K562 (cell line): ENCODE measurements around the gene EPB41L3. TPM values are rescaled to one million over a fixed set of nuclear protein-coding genes. Genes with fewer than 3 reads are reported as not detected.

Experiments used
- ATAC-seq: fragments of 200-7000 bp; cut with Tn5 transposase; 3 replicates; pipeline ENCODE4 v1.9.1; 2020; ENCODE audit warnings: moderate library complexity
- BruUV-seq: library from RNA; stranded (reverse); fragments of 400-500 nt; replicated peaks from 2 replicates; lab custom pipeline; 2021; lab: Mats Ljungman, UMichigan
- CTCF ChIA-PET: fragments of 300-600 bp; formaldehyde crosslinking; extraction: SDS; loops from one replicate; lab custom pipeline; 2021; ENCODE audit warnings: low intra/inter-chr PET ratio; lab: Yijun Ruan, JAX
- POLR2A ChIA-PET: fragments of 300-600, 350-650 bp; sonication (Branson Sonifier 250); formaldehyde crosslinking; extraction: SDS; loops from one replicate; lab custom pipeline; 2021; ENCODE audit warnings: antibody characterized with exemption, inconsistent platforms; lab: Yijun Ruan, JAX
- DNase-seq, 4 experiments: peaks; one replicate each; pipeline versions ENCODE4 v3.0.0 to v3.0.0-alpha.2; 2011 to 2018; ENCODE audit warnings: low spot score in 3 of 4, mixed read lengths in 3 of 4; ENCODE audit errors: extremely low read depth in 1 of 4
- FAIRE-seq: peaks from 2 replicates; lab custom pipeline; 2011; peaks lifted over from hg19 to GRCh38; lab: Jason Lieb, UNC
- H2AFZ ChIP-seq: 2 replicates; pipeline ENCODE4 v1.6.0; 2011; ENCODE audit warnings: low read depth, low read length, control low read depth, inconsistent platforms
- H3K27ac ChIP-seq: fragments of 200-600 bp; 3 replicates; pipeline ENCODE4 v1.8.0; 2011; ENCODE audit warnings: low read depth, mild to moderate bottlenecking, control low read depth, inconsistent platforms, low read length, moderate library complexity, mixed read lengths; ENCODE audit errors: extremely low read depth
- H3K27me3 ChIP-seq, 2 experiments: fragments of 300-600 bp in 1 of 2; 2 replicates in 1 of 2; 3 replicates in 1 of 2; pipeline versions ENCODE4 v1.6.0 to v1.8.0; 2011; ENCODE audit warnings: inconsistent platforms in 2 of 2, low read length in 2 of 2, mild to moderate bottlenecking in 1 of 2, mixed read lengths in 1 of 2, moderate library complexity in 1 of 2; ENCODE audit not compliant: control insufficient read depth in 2 of 2, insufficient read depth in 2 of 2
- H3K36me3 ChIP-seq: fragments of 300-600 bp; 3 replicates; pipeline ENCODE4 v1.8.0; 2011; ENCODE audit warnings: mild to moderate bottlenecking, low read length, inconsistent platforms; ENCODE audit not compliant: control insufficient read depth, insufficient read depth
- H3K4me1 ChIP-seq, 2 experiments: fragments of 200-600 bp in 1 of 2; replicated peaks in 1 of 2; 2 replicates in 1 of 2; 3 replicates in 1 of 2; pipeline versions ENCODE4 v1.5.1 to v1.8.0; 2011; ENCODE audit warnings: inconsistent platforms in 2 of 2, low read length in 2 of 2, mild to moderate bottlenecking in 1 of 2, mixed read lengths in 1 of 2, moderate library complexity in 1 of 2; ENCODE audit not compliant: control insufficient read depth in 2 of 2, insufficient read depth in 2 of 2
- H3K4me2 ChIP-seq: 2 replicates; pipeline ENCODE4 v1.6.1; 2011; ENCODE audit warnings: low read length, control low read depth, inconsistent platforms, mixed read lengths; ENCODE audit not compliant: insufficient read depth
- H3K4me3 ChIP-seq: fragments of 200-600 bp; sonication (generic), shearing (Covaris generic); 2 replicates; pipeline ENCODE4 v1.5.1; 2016; ENCODE audit warnings: control low read depth, inconsistent platforms
- H3K79me2 ChIP-seq: fragments of 200-600 bp; 3 replicates; pipeline ENCODE4 v1.8.0; 2011; ENCODE audit warnings: low read length, inconsistent platforms; ENCODE audit not compliant: control insufficient read depth, insufficient read depth
- H3K9ac ChIP-seq, 2 experiments: 2 replicates each; pipeline versions ENCODE4 v1.6.0 to v1.6.1; 2011; ENCODE audit warnings: low read depth in 2 of 2, low read length in 2 of 2, control low read depth in 1 of 2, inconsistent platforms in 1 of 2, mild to moderate bottlenecking in 1 of 2, mixed read lengths in 1 of 2; ENCODE audit not compliant: insufficient read depth in 1 of 2
- H3K9me1 ChIP-seq: one replicate; pipeline ENCODE4 v1.6.0; 2011; ENCODE audit warnings: inconsistent platforms, mild to moderate bottlenecking, low read length, moderate library complexity; ENCODE audit not compliant: control insufficient read depth, insufficient read depth
- H3K9me3 ChIP-seq: replicated peaks from 2 replicates; pipeline ENCODE4 v1.5.1; 2011; ENCODE audit warnings: low read depth, low read length, inconsistent platforms; ENCODE audit not compliant: control insufficient read depth, insufficient read depth
- H4K20me1 ChIP-seq: replicated peaks from 2 replicates; pipeline ENCODE4 v1.6.1; 2011; ENCODE audit warnings: low read length, inconsistent platforms, mixed read lengths; ENCODE audit not compliant: control insufficient read depth, insufficient read depth
- ATF1 ChIP-seq, 2 experiments: fragments of 450-650 bp in 1 of 2; IDR thresholded peaks; 2 replicates each; pipeline ENCODE4 v1.6.1; 2016; ENCODE audit warnings: missing compliant biosample characterization in 1 of 2, missing genetic modification characterization in 1 of 2
- BCOR ChIP-seq: fragments of 450-650 bp; IDR thresholded peaks from 2 replicates; pipeline ENCODE4 v1.6.1; 2016
- ELF4 ChIP-seq: fragments of 450-650 bp; formaldehyde crosslinking; IDR thresholded peaks from 2 replicates; pipeline ENCODE4 v1.4.0; 2022; ENCODE audit warnings: missing genetic modification characterization
- MBD1 ChIP-seq: fragments of 250-450 bp; sonication (Bioruptor Pico); IDR thresholded peaks from 2 replicates; pipeline ENCODE4 v1.8.0; 2022; ENCODE audit warnings: inconsistent platforms
- MBD2 ChIP-seq: sonication (generic); IDR thresholded peaks from 2 replicates; pipeline ENCODE4 v1.6.1; 2016; ENCODE audit warnings: low read depth, borderline replicate concordance
- SIN3A ChIP-seq, 2 experiments: fragments of 150-350 bp in 1 of 2; IDR thresholded peaks; 2 replicates each; pipeline ENCODE4 v1.6.1; 2011 to 2016; ENCODE audit warnings: borderline replicate concordance in 2 of 2, low read depth in 2 of 2, low read length in 2 of 2, mild to moderate bottlenecking in 2 of 2, moderate library complexity in 2 of 2; ENCODE audit not compliant: control insufficient read depth in 1 of 2
- TFAP4 ChIP-seq: sonication (generic); formaldehyde crosslinking; IDR thresholded peaks from 2 replicates; pipeline ENCODE4 v1.8.0; 2022; ENCODE audit warnings: missing genetic modification reagents, mild to moderate bottlenecking, moderate library complexity, borderline replicate concordance
- ZMIZ1 ChIP-seq, 2 experiments: fragments of 150-350 bp in 1 of 2; IDR thresholded peaks; 2 replicates each; pipeline ENCODE4 v1.6.1; 2012 to 2016; ENCODE audit warnings: low read depth in 2 of 2, low read length in 2 of 2, mild to moderate bottlenecking in 1 of 2, moderate library complexity in 1 of 2
- ZNF324 ChIP-seq: fragments of 250-450 bp; sonication (Bioruptor Pico); IDR thresholded peaks from 2 replicates; pipeline ENCODE4 v1.4.0; 2020; ENCODE audit warnings: mild to moderate bottlenecking
- WGBS: fragments of 100-300 bp; shearing (Covaris generic); methylation state at CpG from one replicate; pipeline ENCODE4 v1.1.6; 2016; ENCODE audit warnings: low coverage, mixed read lengths; ENCODE audit not compliant: insufficient coverage; ENCODE audit errors: missing lambda C conversion rate; 5-methylcytosine and 5-hydroxymethylcytosine counted together
- in situ Hi-C: fragments of 300-500 bp; cut with MboI; formaldehyde crosslinking; loops from 4 replicates; pipeline ENCODE4 v1.15.0; 2018; ENCODE audit warnings: inconsistent platforms, mixed read lengths
- intact Hi-C: fragments of 100-400 bp; cut with micrococcal nuclease; formaldehyde crosslinking; loops from 2 replicates; pipeline ENCODE4 v1.14.2; 2022
- polyA plus RNA-seq, 8 experiments: library from polyadenylated mRNA; depleted of rRNA in 4 of 8; stranded (reverse) in 5 of 8; unstranded in 3 of 8; fragments of >200 nt; fragmentation: Nextera tagmentation in 2 of 8; fragmentation: Illumina TruSeq in 1 of 8; extraction: Ambion mirVana in 2 of 8; extraction: Trizol in 1 of 8; gene quantifications; 2 replicates each; pipeline versions ENCODE4 v1.2.1 to v1.2.3, GENCODE V29; 2011 to 2014; ENCODE audit warnings: inconsistent platforms in 1 of 8, missing spikeins in 1 of 8
- total RNA-seq, 7 experiments: library from RNA; depleted of rRNA in 6 of 7; stranded (reverse); fragments of >200 nt in 6 of 7; fragmentation: Illumina TruSeq in 2 of 7; extraction: Trizol in 2 of 7; gene quantifications; 2 replicates each; pipeline versions ENCODE4 v1.2.1 to v1.2.3, GENCODE V29; 2011 to 2021; ENCODE audit warnings: low replicate concordance in 1 of 7

Gene EPB41L3
- total and polyA plus RNA-seq, 9 of the 15 experiments (the other 6 are each of a cell fraction or from before 2014, with no cell fraction given), result 0.44 to 0.49 TPM; not detected in 7

GRCh38 chr18:5434425-5434824 is 109.4 kb downstream of the EPB41L3 start:
- BruUV-seq, result no TSS peak
- H3K36me3 ChIP-seq, result no peaks in the 10 kb centered on the region
- CTCF ChIA-PET, result no interaction called here

GRCh38 chr18:5431836-5432575 is 111.8 kb downstream of the EPB41L3 start:
- no peaks in the 10 kb centered on the region for H3K9me3 ChIP-seq
- DNase-seq (no peak), ATAC-seq (no peak), FAIRE-seq (no peak)
- no peak overlapping the region for H3K27ac ChIP-seq
- H3K4me1 ChIP-seq, result no peaks in the 10 kb centered on the region
- no peak overlapping the region for H3K4me3 ChIP-seq
- CTCF ChIA-PET, result no interaction called here
- no peak overlapping the region for H3K4me2 ChIP-seq
- H3K36me3 ChIP-seq, result no peaks in the 10 kb centered on the region
- H3K9ac ChIP-seq, result no peak overlapping the region
- H3K79me2 ChIP-seq, result no peaks in the 10 kb centered on the region
- H4K20me1 ChIP-seq, result no peaks in the 10 kb centered on the region
- H3K9me1 ChIP-seq, result no peaks in the 10 kb centered on the region
- in situ Hi-C loops, result no loop called here
- intact Hi-C loops, result no loop called here
- H2AFZ ChIP-seq, result no peak overlapping the region
- POLR2A ChIA-PET, result interaction anchor here (0.6 kb wide), 1 partner anchor 235 kb away, joined by 3 read pairs; the partner anchor contains the start of gene AKAIN1
- WGBS, result 2% methylated on average over 8 of the region's 8 CpGs
- BruUV-seq, result no TSS peak
- H3K27me3 ChIP-seq, result no peaks in the 10 kb centered on the region
- no peak for TF ChIP-seq ELF4
- TF ChIP-seq TFAP4 (CRISPR knock-in tag), result no peak
- no peak for TF ChIP-seq ZNF324 (CRISPR knock-in tag)
- TF ChIP-seq MBD2, result no peak
- no peak for TF ChIP-seq MBD1 (CRISPR knock-in tag)
- no peak for TF ChIP-seq ZMIZ1 (IDR thresholded peaks at IDR 0.05; ENCODE audit: low read depth in 2 of 2, low read length in 2 of 2)
- TF ChIP-seq BCOR, result no peak

More at GRCh38 chr18:5434425-5434824, 109.4 kb downstream of the EPB41L3 start:
- ATAC-seq (no peak), FAIRE-seq (no peak), DNase-seq (no peak)
- Histone ChIP-seq H3K4me3 (no peak overlapping the region), H2AFZ (no peak overlapping the region), H3K9me3 (no peaks in the 10 kb centered on the region), H3K27me3 (no peaks in the 10 kb centered on the region), H3K9ac (no peak overlapping the region), H3K79me2 (no peaks in the 10 kb centered on the region), H4K20me1 (no peaks in the 10 kb centered on the region), H3K4me1 (no peaks in the 10 kb centered on the region), H3K4me2 (no peak overlapping the region), H3K9me1 (no peaks in the 10 kb centered on the region), H3K27ac (no peak overlapping the region)
- WGBS, result 0% methylated on average over 4 of the region's 4 CpGs
- intact Hi-C loops (no loop called here), in situ Hi-C loops (no loop called here)
- POLR2A ChIA-PET, result no interaction called here
- no peak for TF ChIP-seq SIN3A (IDR thresholded peaks at IDR 0.05; ENCODE audit: borderline replicate concordance in 2 of 2, control insufficient read depth in 1 of 2, low read depth in 2 of 2, low read length in 2 of 2)
- TF ChIP-seq ATF1 (CRISPR knock-in tag; IDR thresholded peaks at IDR 0.05), result no peak
- TF ChIP-seq ATF1 (tag; IDR thresholded peaks at IDR 0.05), result peak; percentile 48; the same call in 1 of the 2 replicates
